Activated T-cell treated with anti-CD3 and anti-CD28 coated beads for 1 hour (primary cell): ENCODE measurements around the gene CTXN3.

Source experiments
- DNase-seq: peaks from one replicate; pipeline ENCODE4 v3.0.0-alpha.2; 2020; ENCODE audit warnings: low read depth

Gene CTXN3

DNA sequence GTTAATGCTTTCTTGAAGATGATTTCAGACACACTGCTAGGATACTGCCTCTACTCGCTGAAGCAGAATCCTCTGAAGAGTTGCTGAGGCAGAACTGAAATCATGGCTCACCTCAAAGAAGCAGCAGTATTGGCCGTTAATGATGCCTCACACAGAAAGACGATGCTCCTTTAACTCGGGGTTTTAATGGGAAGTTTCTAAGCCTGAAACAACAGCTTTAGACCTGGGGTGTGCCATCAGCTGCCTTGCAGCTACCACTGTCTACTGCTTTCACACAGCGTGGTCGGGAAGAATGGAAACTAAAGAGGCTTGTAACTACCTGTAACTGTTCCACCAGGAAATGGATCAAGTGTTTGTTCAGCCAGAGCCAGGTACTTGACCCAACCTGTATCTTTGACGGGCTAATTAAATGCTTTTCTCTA, at the start of gene CTXN3:
Gene CTXN3, plus strand, starts transcription at position 65 of the 422 bp plus-strand sequence. CDS start 8,440 bp downstream, outside the sequence.
- no peak for DNase-seq

DNA sequence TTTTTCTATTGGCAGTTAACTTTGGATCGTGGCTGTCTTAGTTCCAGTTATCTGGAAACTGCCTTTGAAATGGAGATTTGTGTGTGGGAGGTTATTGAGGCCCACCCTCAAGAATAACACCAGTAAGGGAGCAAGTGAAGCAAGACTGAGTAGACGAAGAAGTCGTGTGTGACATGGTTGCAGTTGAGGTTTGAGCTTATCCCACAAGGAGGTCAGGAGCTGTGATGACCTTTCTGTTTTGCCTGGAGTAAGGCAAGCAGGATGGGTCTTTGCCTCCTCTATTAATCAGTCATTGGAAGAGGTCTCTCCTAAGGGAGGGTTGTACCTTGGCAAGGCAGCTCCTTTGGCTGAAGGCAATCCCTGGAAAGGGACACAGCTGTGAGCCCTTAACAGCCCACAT, 49.6 kb upstream of the CTXN3 start:
- no peak for DNase-seq

DNA sequence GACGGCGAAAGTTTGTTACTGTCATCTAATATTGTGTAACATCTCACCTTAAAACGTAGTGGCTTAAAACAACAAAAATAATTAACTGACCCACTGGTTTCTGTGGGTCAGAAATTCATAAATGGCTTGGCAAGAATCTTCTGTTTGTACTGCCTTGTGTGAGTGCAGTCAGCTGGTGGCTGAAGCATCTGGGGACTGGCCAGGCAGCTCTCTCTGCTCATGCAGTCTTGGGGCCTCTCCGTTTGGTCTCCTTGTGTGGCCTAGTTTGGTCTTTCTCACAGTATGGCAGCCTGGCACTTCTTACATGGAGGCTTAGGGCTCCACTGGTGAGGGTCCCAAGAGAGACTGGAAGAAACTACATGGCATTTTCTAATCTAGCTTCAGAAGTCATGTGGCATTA, 49.0 kb upstream of the CTXN3 start:
- no peak for DNase-seq

DNA sequence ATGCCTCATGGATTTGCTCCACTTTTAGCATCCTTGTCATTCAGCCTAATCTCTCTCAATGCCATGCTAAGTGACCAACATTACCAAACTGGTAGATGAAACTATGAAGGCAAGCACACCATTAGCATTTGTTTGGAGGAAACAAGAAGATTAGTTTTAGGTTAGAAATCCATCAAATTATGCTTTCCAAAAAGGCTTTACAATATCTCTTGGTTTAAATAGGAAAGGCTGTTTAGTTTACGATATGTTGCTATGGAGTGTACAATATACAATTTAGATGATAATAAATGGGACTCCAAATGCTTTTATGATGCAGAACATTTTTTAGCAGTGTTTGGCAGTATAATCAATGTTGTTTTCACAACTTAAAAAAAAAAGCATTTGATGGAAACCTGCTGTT, 47.8 kb upstream of the CTXN3 start:
- no peak for DNase-seq

DNA sequence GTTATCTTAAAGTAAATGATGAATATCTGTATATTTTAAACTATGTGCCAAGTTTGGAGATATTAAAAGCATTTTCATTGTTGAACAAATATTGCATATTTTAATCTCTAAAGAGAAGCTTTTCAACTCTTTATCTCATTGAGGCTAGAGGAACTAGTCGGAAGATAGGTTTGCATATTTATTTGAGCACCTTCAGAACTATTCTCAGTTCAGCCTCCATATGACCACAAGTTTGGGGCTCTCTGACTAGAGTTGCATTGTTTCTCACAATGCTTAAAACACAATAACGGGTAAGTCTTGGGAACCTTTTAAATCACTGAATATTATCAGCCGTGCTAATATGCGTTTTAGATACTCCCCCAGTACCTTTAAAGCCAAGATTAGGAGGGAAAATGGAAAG, 47.3 kb upstream of the CTXN3 start:
- DNase-seq, result no peak

DNA sequence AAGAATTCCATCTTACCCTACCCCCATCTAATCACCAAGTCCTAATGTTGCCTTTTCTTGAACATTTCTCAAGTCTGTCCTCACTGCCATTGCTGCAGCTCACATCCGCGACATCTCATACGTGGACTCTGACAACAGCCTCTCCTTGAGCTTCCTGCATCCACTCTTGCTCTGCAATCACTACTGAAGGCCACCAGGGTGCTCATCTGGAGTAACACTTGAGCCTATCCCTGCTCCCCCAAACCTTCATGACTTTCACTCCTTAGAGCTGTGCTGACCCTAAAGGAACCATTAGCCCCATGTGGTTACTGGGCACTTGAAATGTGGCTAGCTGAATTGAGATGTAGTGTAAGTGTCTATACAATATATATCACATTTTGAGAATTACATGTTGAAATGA, 46.4 kb upstream of the CTXN3 start:
- DNase-seq, result no peak

DNA sequence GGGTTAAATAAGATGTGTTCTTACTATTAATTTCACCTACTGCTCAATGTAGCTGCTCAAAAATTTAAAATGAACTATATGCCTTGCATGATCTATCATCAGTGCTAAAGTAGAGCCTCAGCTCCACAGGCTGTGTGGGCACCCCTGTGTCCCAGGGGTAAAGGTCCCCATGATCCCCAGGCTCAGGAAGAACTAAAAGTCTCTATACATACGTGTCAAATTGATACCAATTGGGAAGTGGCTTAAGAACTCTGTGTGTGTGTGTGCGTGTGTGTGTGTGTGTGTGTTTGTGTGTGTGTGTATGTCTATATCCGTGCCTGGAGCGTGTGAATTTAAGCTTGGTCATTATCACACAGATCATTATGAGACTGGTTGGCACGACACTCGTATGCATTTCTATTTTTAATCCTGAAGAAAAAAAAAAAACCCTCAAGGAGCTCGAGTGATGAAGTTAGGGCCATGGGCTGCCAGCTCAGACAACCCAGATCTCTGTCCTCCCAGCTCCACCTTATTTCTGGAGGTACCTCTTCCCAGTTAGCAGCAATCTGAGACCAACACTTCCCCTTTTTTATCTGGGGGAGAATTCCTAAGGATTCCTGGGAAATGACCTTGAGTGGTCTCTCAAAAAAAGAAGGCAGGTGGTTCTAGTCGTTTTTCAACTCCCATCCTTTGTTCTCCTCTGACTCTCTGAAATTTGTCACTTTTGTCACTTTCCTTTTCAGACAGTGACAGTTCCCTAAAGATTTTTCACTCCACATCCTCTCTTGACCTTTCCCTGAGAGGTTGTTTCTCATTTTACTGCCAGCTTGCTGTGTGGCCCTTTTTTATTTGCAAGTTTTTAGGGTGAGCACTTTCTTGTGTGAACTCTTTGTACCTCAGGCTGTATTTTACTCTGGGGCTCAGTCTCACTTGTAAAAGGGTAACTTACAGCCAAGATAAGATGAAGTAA, 45.7 kb upstream of the CTXN3 start:
- DNase-seq, result no peak

DNA sequence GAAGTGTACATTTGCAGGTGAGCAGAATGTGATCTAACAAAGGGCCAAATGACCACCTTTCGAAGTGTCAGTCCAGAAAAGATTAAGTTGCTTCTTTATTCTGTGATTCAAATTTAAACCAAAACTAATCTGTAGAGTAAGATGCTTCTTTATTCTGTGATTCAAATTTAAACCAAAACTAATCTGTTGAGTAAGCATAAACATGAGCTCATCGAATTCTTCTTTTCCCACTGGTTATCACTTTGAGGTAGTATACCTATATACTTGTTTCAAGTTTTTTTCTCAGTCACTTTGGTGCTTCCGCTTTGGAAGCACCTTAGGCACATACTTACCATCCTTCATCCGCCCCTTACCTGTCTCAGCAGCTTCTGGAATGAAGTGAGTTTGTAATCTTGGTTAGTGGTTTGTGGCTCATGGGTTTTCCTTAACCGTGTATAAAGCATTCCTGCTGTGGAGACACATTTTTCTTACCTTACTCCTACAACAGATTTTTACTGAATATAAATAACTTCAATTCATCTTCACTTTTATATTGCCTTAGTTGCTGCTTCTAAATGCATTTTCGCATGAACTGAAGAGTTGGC, 40.7 kb upstream of the CTXN3 start:
- DNase-seq, result no peak

DNA sequence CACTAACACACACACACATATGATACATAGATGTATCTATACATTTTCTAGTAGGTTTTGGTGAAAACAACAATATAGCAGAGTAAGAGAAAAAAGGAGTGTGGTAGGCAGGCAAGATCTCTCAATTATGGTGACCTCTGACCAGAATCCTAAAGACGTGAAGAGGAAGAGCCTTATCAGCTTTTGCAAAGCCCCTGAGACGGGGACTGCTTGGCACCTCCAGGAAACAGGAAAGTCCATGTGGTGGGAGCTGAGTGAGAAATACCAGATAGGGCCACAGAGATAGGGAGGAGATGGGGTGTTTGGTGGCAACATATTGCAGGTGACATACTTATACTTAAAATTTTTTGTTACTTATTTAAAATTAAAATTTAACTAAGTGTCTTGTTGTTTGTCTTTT, 39.9 kb upstream of the CTXN3 start:
- DNase-seq, result no peak

DNA sequence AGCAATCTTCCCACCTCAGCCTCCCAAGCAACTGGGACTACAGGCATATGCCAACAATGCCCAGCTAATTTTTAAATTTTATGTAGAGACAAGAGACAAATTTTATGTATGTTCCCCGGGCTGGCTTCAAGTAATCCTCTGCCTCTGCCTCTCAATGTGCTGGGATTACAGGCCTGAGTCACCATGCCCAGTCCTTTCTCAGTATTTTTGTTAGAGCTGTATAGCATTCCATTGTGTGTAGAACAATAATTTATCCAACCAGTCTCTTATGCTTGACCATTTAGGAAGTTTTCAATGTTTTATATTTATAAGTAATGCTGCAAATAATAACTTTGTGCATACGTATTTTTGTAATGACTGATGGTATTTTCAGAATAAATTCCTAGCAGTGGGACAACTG, 38.9 kb upstream of the CTXN3 start:
- no peak for DNase-seq

DNA sequence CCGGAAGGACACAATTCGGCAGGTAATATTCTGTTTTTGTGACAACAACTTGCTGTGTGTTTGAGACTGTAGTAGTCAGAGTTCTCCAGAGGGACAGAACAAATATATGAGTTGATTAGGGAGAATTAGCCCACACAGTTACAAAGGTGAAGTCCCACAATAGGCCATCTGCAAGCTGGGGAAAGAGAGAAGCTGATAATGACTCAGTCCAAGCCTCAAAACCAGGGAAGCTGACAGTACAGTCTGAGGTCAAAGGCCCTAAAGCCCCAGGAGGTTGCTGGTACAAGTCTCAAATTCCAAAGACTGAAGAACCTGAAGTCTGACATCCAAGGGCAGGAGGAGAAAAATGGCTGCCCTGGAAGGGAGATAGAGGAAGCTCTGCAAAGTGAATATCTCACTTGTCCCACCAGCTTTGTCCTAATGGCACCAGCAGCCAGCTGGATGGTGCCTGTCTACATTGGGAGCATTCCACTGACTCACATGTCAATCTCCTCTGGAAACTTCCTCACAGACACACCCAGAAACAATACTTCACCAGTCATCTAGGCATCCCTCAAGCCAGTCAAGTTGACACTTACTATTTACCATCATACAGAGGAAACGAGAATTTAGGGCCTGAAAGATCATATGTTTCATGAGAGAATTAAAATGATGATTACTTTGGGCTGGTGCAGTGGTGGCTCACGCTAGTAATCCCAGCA, 36.3 kb upstream of the CTXN3 start:
- no peak for DNase-seq

DNA sequence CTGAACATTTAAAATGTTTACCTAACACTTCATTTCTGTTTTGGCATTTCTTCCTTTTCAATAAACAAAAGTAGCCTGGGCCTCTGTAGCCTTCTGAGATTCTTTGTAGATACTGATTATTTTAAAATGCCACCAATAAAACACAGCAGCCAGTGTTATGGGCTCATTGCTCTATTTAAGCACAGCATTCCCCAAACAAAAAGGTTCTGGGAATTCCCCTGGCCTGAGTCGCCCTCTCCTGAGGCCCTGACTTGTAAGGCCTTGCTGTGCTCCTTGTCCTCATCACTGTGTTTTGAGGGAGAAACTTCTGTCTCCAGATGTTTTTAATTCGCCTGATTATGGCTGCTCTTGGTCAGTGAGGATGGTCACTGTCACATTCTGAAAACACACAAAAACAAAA, 33.0 kb upstream of the CTXN3 start:
- no peak for DNase-seq

DNA sequence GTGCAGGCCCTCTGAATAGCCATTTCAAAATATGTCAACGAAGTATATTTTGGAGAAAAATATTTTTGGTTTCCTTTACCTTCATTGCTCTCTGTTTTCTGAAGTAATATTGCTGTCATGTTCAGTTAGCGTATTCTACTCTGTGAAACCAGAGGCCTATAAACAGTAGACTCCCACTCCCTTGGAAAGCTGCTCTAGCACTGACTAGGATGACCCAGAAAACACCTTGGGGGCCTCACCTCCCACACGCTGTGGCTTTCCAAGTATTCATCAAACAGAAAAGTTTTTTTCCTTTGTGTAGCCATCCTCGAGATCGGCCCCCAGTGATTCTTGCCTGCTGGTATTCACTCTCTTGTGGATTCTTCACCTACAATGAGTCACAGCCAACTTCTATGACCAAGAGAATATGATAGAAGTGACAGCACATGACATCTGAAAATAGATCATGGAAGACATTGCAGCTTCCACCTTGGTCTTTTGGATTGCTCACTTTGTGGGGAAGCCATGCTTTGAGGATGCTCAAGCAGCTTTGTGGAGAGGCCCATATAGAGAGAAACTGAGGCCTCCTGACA, 28.9 kb upstream of the CTXN3 start:
- no peak for DNase-seq

DNA sequence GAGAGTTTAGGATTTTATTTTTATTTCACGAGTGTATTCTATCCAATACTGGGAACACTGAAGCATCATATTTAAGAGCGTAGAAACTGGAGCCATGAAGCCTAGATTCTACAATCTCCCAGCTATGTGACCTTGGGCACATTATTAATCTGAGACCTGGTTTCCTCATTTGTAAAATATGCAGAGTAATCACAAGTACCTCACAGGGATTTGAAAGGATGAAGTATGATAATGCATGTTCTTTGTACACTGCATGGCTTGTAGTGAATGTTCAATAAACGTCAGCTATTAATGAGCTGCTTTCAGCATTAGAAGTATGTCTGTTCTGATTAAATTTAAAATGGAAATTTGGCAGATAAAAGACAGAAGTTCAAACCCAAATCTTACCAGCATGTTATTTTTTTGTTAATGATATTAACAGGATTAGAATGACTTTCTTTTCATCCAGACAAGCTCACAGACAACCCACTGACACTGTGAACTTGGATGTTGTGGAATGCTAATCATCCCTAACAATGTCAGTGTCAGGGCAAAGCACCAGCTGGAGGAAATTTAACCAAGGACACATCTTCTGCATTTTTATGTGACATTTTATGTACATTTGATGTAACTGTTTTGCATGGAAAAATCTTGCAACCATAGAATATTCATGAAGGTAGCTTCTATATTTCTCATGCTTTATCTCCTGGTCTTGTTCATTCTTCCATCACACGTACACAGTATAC, 27.1 kb upstream of the CTXN3 start:
- DNase-seq, result no peak

DNA sequence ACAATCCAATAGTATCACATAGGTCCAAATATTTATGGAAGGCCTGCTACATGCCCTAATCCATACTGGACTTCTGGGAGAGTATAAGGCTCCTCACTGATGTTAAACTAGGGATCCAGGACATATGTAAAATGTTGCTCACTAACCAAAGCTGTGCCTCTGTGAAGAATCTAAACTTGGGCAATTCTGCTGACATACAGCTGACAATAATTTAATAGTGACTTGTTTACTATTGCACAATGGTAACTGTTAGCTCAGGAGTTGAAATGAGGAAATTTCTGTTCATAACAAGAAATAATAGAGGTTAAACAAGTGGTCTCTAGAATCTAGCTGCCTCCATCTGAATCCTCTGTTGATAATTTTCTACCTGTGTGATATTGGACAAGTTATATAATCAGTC, 14.9 kb upstream of the CTXN3 start:
- no peak for DNase-seq

DNA sequence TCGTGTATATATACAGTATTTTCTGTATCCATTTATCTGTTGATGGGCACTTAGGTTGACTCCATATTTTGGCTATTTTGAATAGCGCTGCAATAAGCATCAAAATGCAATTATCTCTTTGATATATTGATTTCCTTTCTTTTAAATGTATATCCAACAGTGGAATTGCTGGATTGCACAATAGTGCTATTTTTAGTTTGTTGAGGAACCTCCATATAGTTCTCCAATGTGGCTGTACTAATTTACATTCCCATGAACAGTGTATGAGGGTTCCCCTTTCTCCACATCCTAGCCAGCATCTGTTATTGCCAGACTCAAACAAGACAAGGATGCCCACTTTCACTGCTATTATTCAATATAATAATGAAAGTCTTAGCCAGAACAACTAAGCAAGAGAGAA, 9.1 kb upstream of the CTXN3 start:
- no peak for DNase-seq

DNA sequence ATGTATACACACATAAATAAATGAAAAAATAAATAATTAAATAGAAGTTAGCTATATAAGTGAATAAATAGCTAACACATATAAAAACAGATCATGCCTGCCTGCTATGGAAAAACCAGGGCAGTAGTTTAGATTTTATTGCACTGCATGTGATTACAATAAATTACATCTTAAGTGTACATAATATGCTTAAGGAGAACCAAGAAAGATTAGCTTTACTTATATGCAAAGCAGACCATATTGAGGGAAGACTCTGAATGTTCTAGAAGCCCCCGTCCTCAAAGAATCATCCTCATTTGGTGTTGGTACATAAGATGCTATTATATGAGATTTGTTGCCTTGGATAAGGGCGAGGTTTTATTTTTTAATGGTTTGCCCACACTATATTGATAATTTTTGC, 5.9 kb upstream of the CTXN3 start:
- no peak for DNase-seq

DNA sequence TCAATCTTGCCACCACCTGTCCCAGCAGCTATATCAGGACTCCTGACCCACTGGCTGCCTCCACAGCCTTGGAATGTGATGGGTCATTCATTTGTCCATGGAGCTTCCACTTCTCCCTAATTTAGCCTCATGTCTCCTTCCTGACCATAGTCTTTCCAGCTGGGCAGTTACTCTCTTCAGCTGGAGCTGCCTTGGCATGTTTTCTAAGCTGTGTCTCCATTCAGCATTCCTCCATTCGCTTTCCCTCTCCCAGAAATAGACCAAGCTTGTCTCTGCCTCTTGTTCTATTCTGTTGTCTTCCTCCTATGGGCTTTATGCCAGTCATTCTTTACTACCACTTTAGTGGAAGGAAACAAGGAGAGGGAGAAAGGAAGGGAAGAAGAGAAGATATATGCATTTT, 5.3 kb upstream of the CTXN3 start:
- no peak for DNase-seq

DNA sequence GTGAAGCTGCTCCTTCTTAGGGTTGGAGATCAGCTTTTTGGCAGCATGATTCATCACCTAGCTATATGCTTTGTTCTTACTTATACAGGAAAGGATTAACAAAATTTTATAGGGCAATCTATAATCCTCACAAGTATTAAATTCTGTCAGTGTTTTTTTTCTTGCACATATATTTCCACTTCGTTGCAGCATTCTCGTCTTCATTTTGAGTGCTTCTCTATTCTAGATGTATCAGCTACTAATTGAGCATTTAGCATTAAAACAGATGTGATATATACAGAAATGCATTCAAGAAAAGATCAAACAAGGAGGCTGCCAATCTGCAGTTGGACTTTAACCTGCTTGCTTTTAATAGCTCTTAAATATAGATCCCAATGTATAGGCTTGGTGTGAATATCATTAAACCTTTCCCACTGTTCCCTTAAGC, 3.6 kb upstream of the CTXN3 start:
- DNase-seq, result no peak

DNA sequence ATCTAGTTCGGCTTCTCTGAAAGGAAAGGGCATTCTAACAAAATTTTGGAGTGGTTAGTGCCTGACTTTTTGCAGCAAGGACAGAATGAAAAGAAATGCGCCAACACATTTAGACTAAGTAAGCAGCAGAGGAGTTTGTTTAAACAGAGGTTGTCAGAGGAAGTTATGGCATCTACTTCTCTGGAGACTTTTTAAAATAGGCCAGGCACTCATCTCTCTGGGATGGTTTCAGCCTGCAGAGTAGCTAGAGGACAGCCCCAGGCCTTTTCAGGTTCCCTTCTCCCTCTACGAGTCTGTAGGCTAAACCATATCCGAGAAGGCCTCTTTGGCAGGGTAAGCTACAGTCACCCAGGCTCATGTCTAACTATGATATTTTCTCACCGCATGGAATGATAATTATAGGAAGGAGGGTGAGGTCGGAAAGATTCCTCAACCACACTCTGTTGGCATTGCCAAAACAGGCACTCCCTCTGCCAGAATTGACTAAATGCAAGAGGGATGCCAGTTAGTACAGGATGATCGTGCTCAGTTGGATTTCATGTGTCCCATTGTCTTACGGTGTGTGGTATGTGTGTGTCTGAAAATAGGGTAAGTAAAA, 1.4 kb upstream of the CTXN3 start:
- no peak for DNase-seq

DNA sequence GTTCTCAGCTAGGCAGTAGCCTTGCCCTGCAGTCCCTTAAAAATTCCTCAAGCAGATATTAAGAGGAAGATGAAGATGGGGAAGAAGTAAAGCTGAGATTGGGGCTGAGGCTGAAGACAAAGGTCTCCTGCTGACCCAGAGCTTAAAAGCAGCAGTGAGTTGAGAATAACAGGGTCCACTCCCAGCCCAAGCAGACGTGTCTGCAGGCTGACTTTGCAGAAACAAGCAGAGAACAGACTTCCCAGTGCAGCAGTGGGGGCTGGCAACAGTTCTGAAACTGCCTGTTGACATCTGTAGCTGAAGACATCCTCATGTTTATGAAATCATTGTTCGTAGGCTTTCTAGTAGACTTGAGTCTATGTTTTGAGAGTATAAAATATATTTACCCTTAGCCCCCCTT, 1.1 kb downstream of the CTXN3 start:
- DNase-seq, result no peak

DNA sequence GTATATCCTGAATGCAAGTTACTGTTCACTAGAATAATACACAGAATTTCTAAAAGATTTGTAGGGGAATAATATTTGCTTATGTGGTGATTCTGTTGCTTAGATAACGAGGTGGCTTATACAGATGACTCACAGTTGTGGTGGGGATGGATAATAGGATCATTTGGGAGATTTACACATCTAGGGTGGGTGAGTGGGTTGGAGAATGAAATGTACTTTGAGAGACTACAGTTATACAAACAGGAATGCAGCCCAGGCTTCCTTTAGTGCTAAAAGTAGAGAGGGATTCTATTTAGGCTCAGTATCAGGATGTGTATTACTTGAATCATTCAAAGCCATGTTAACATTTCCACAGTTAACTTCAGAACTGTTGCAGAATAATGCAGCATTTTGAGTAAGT, 1.8 kb downstream of the CTXN3 start:
- DNase-seq, result no peak
